Chondrocyte (in vitro differentiated cells): ENCODE measurements around the gene DEPP1. TPM values are rescaled to one million over a fixed set of nuclear protein-coding genes. Genes with fewer than 3 reads are reported as not detected.

Source experiments
- DNase-seq: peaks from one replicate; pipeline ENCODE4 v3.0.0; 2021; ENCODE audit warnings: mixed read lengths, low spot score
- H3K27ac Mint-ChIP-seq: one replicate; pipeline ENCODE4 v1.8.0; 2021; ENCODE audit warnings: mild to moderate bottlenecking, moderate library complexity, mixed read lengths; ENCODE audit not compliant: unreplicated experiment
- H3K27me3 Mint-ChIP-seq: 2 replicates; pipeline ENCODE4 v1.8.0; 2021; ENCODE audit warnings: low read depth, mixed read lengths
- H3K36me3 Mint-ChIP-seq: 2 replicates; pipeline ENCODE4 v1.8.0; 2021; ENCODE audit warnings: low read depth, mixed read lengths
- H3K4me1 Mint-ChIP-seq: 2 replicates; pipeline ENCODE4 v1.8.0; 2021; ENCODE audit warnings: low read depth, mild to moderate bottlenecking, mixed read lengths
- H3K4me3 Mint-ChIP-seq: one replicate; pipeline ENCODE4 v1.8.0; 2021; ENCODE audit warnings: mild to moderate bottlenecking, moderate library complexity, mixed read lengths; ENCODE audit not compliant: unreplicated experiment
- H3K9me3 Mint-ChIP-seq: 2 replicates; pipeline ENCODE4 v1.8.0; 2021; ENCODE audit warnings: low read depth, mixed read lengths
- CTCF ChIP-seq: fragments of 200-600 bp; sonication (generic); IDR thresholded peaks from 2 replicates; pipeline ENCODE4 v1.5.0; 2021; ENCODE audit warnings: antibody characterized with exemption, mild to moderate bottlenecking, moderate library complexity
- total RNA-seq: library from RNA; stranded (reverse); gene quantifications from 3 replicates; pipeline ENCODE4 v1.2.1, GENCODE V29; 2021

Gene DEPP1
- total RNA-seq, 1 donor from 2014 or later, result 105 TPM

GRCh38 chr10:44988957-44989585 lies 10.5 kb upstream of the DEPP1 start:
- H3K4me3 Mint-ChIP-seq, result no peak overlapping the region
- H3K27ac Mint-ChIP-seq, result no peak overlapping the region

GRCh38 chr10:44986670-44987069 lies 8.1 kb upstream of the DEPP1 start:
- DNase-seq, result no peak
- H3K4me1 Mint-ChIP-seq, result peaks cover 77% of the 10 kb centered on the region
- peak overlapping the region; percentile 97 for H3K27ac Mint-ChIP-seq
- H3K27me3 Mint-ChIP-seq, result no peaks in the 10 kb centered on the region
- TF ChIP-seq CTCF, result no peak
- no peak overlapping the region for H3K4me3 Mint-ChIP-seq
- H3K36me3 Mint-ChIP-seq, result peaks cover 13% of the 10 kb centered on the region
- H3K9me3 Mint-ChIP-seq, result no peaks in the 10 kb centered on the region

More at GRCh38 chr10:44988957-44989585, 10.5 kb upstream of the DEPP1 start:
- DNase-seq, result no peak
- Mint-ChIP-seq H3K4me1 (peaks cover 71% of the 10 kb centered on the region), H3K9me3 (no peaks in the 10 kb centered on the region), H3K36me3 (peaks cover 17% of the 10 kb centered on the region), H3K27me3 (no peaks in the 10 kb centered on the region)
- no peak for TF ChIP-seq CTCF

GRCh38 chr10:44986179-44986578 lies 7.6 kb upstream of the DEPP1 start:
- H3K27ac Mint-ChIP-seq, result peak overlapping the region; percentile 97
- peaks cover 77% of the 10 kb centered on the region for H3K4me1 Mint-ChIP-seq
- no peak for TF ChIP-seq CTCF
- no peaks in the 10 kb centered on the region for H3K27me3 Mint-ChIP-seq
- H3K9me3 Mint-ChIP-seq, result no peaks in the 10 kb centered on the region
- no peak for DNase-seq
- H3K4me3 Mint-ChIP-seq, result no peak overlapping the region
- H3K36me3 Mint-ChIP-seq, result peaks cover 11% of the 10 kb centered on the region

GRCh38 chr10:44985175-44985681 lies 6.6 kb upstream of the DEPP1 start:
- TF ChIP-seq CTCF, result no peak
- Mint-ChIP-seq H3K27ac (peak overlapping the region; percentile 97), H3K4me1 (peaks cover 79% of the 10 kb centered on the region), H3K27me3 (no peaks in the 10 kb centered on the region), H3K36me3 (peaks cover 10% of the 10 kb centered on the region), H3K4me3 (peak overlapping the region; percentile 16), H3K9me3 (no peaks in the 10 kb centered on the region)
- no peak for DNase-seq

GRCh38 chr10:44984671-44985101 lies 6.1 kb upstream of the DEPP1 start:
- no peak for TF ChIP-seq CTCF
- peaks cover 79% of the 10 kb centered on the region for H3K4me1 Mint-ChIP-seq
- peaks cover 8% of the 10 kb centered on the region for H3K36me3 Mint-ChIP-seq
- H3K27ac Mint-ChIP-seq, result peak overlapping the region; percentile 97
- no peaks in the 10 kb centered on the region for H3K27me3 Mint-ChIP-seq
- H3K4me3 Mint-ChIP-seq, result no peak overlapping the region
- H3K9me3 Mint-ChIP-seq, result no peaks in the 10 kb centered on the region
- no peak for DNase-seq
